Ovary (tissue), 3 donors: ENCODE results near the gene CARMIL1.

Experiments used
- CTCF ChIP-seq, 3 donors: fragments of 450-650 bp in 2 of 3; fragments of 200-600 bp in 1 of 3; IDR thresholded peaks; one replicate each; pipeline versions ENCODE4 v1.5.1 to v1.8.0; 2016 to 2022; ENCODE audit warnings: antibody characterized with exemption in 3 of 3, mild to moderate bottlenecking in 1 of 3
- EP300 ChIP-seq: sonication (generic); formaldehyde crosslinking; IDR thresholded peaks from one replicate; pipeline ENCODE4 v1.6.1; 2017; ENCODE audit warnings: antibody characterized with exemption
- POLR2A ChIP-seq: fragments of 450-650 bp; IDR thresholded peaks from one replicate; pipeline ENCODE4 v1.6.1; 2017; ENCODE audit warnings: antibody characterized with exemption, mild to moderate bottlenecking, moderate library complexity
- donor health status: DM: no; HTN: no; CAD: no.

GRCh38 chr6:25415274-25415673, 136.1 kb downstream of the CARMIL1 start:
- TF ChIP-seq CTCF (IDR thresholded peaks at IDR 0.05) (no peak), POLR2A (no peak), EP300 (no peak)
